Activated CD8-positive, alpha-beta T cell treated with anti-CD3 and anti-CD28 coated beads, Interleukin-2, amount 10 ng/mL, durations not matched to agents 7 days and 5 days (primary cell): ENCODE data around the gene CEP57. TPM values are rescaled to one million over a fixed set of nuclear protein-coding genes. Genes with fewer than 3 reads are reported as not detected.
A peak's percentile ranks its signal among the peaks of the same experiment; 100 is the strongest.

Source experiments
- ATAC-seq: fragments of 150-1000 bp; cut with Tn5 transposase; one replicate; pipeline ENCODE4 v1.10.0; 2021; ENCODE audit warnings: moderate library complexity
- CTCF ChIA-PET: fragments of 350-600 bp; sonication (Branson Sonifier 250); formaldehyde crosslinking; loops from one replicate; lab custom pipeline; 2021; ENCODE audit warnings: antibody characterized with exemption; lab: Charles Lee
- POLR2A ChIA-PET: fragments of 350-600 bp; sonication (Branson Sonifier 250); formaldehyde crosslinking; loops from one replicate; lab custom pipeline; 2021; ENCODE audit warnings: antibody characterized with exemption; lab: Charles Lee
- DNase-seq: peaks from one replicate; pipeline ENCODE4 v3.0.0-alpha.2; 2020
- H3K27ac Mint-ChIP-seq: one replicate; pipeline ENCODE4 v1.8.0; 2021; ENCODE audit warnings: mild to moderate bottlenecking, mixed read lengths
- H3K27me3 Mint-ChIP-seq: one replicate; pipeline ENCODE4 v1.8.0; 2021; ENCODE audit warnings: low read depth, mixed read lengths
- H3K36me3 Mint-ChIP-seq: one replicate; pipeline ENCODE4 v1.8.0; 2021; ENCODE audit warnings: low read depth, mixed read lengths
- H3K4me1 Mint-ChIP-seq: one replicate; pipeline ENCODE4 v1.8.0; 2021; ENCODE audit warnings: low read depth, mixed read lengths
- H3K4me3 Mint-ChIP-seq: one replicate; pipeline ENCODE4 v1.8.0; 2021; ENCODE audit warnings: mild to moderate bottlenecking, mixed read lengths
- H3K9me3 Mint-ChIP-seq: one replicate; pipeline ENCODE4 v1.8.0; 2022; ENCODE audit warnings: mixed read lengths; ENCODE audit not compliant: insufficient read depth
- total RNA-seq, 2 experiments: library from RNA; stranded (reverse); gene quantifications; one replicate each; pipeline ENCODE4 v1.2.3, GENCODE V29; 2021

The CEP57 gene
- total RNA-seq, 2 experiments from 2014 or later = 85.4 to 86.6 TPM

DNA sequence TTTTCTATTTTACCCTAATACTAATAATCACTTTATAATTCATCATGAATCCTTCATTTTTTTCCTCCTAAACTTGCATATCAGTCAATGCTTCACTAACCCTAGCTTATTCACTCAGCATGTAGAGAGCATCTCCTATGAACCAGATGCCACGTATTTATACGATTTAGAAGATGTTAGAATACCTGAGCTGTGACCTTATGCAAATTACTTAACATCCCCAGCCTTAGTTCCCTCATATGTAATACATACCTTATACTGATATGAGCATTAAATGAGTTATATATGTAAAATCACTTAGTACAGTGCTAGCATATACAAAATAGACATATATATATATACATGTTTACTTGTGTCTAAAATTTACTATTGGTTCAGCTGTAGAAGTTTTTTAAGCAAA lies 9.8 kb upstream of the CEP57 start:
- ATAC-seq = no peak
- Mint-ChIP-seq H3K36me3 (peaks cover 65% of the 10 kb centered on the region), H3K27me3 (no peaks in the 10 kb centered on the region), H3K4me1 (peaks cover 39% of the 10 kb centered on the region), H3K4me3 (no peak overlapping the region), H3K27ac (no peak overlapping the region), H3K9me3 (no peaks in the 10 kb centered on the region)
- ChIA-PET POLR2A (interaction anchor here (1.9 kb wide), 1 partner anchor 9 kb away, joined by 17 read pairs; the partner anchor contains the start of genes CEP57 and FAM76B), CTCF (interaction anchor here (1.1 kb wide), 1 partner anchor 9 kb away, joined by 5 read pairs; the partner anchor contains the start of gene FAM76B)
- no peak for DNase-seq

- peak; percentile 57 for DNase-seq
- POLR2A ChIA-PET = interaction anchor here (0.6 to 5.0 kb wide), 26 partner anchors 9 to 1885 kb away, joined by 3 to 42 read pairs (median 5); partner anchors contain the start of genes CCDC82, CWC15, ENDOD1 and JRKL
- Mint-ChIP-seq H3K27ac (peak overlapping the region; percentile 100), H3K9me3 (no peaks in the 10 kb centered on the region), H3K27me3 (no peaks in the 10 kb centered on the region), H3K4me1 (peaks cover 57% of the 10 kb centered on the region), H3K4me3 (peak overlapping the region; percentile 99), H3K36me3 (peaks cover 62% of the 10 kb centered on the region)
- no peak for ATAC-seq
- CTCF ChIA-PET = interaction anchor here (0.8 to 5.8 kb wide), 11 partner anchors 8 to 721 kb away, joined by 3 to 64 read pairs (median 5); partner anchors contain the start of genes MAML2, SESN3 and SRSF8
Observed at GRCh38 chr11:95788921-95789505, 1.3 kb upstream of the CEP57 start.

DNA sequence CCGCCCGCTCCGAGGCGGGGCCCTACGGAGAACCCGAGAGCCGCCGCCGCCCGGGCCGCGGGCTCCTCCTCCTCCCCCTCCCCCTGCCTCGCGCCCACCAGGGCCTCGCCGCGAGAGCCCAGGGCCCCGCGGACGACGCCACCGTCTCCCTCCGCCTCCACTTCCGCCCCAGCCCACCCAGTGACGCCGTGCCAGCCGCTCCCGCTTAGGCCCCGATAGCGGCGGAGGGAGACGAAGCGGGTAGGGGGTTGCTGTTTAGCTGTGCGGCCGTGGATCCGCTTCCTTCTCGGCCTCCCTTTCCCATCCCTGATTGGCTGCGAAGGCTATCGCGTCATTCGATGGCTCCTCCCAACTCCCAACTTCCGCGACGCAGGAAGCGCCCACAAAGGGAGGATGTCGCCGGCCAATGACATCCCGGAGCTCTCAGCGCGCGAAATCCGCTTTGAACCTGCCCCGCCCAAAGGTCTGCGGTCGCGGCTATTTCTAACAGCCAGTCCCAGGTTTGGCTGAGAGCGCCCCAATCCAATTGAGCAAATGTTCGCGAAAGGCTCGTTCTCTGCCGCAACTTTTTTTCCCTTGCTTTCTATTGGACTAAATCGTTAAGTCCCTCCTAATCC lies 684 bp upstream of the CEP57 start, which contains the start of gene FAM76B:
Gene FAM76B (minus strand): TSS at position 277 of the 617 bp plus-strand sequence. CDS start 304 bp downstream, outside the sequence.
- POLR2A ChIA-PET = interaction anchor here (0.5 to 5.0 kb wide), 31 partner anchors 10 to 816 kb away, joined by 3 to 42 read pairs (median 5); partner anchors contain the start of genes CCDC82, CWC15, ENDOD1 and JRKL
- H3K4me3 Mint-ChIP-seq = peak within 1 kb of the TSS; percentile 99
- CTCF ChIA-PET = interaction anchor here (0.8 to 5.8 kb wide), 13 partner anchors 9 to 816 kb away, joined by 3 to 64 read pairs (median 5); partner anchors contain the start of genes CWC15, KDM4D, SESN3 and SRSF8
- peaks cover 58% of the 10 kb centered on the region for H3K36me3 Mint-ChIP-seq
- H3K9me3 Mint-ChIP-seq = no peaks in the 10 kb centered on the region
- ATAC-seq (peak; percentile 76), DNase-seq (peak; percentile 99)
- H3K27me3 Mint-ChIP-seq = no peaks in the 10 kb centered on the region
- H3K4me1 Mint-ChIP-seq = peaks cover 58% of the 10 kb centered on the region
- H3K27ac Mint-ChIP-seq = peak within 1 kb of the TSS; percentile 100

- Mint-ChIP-seq H3K4me3 (peak overlapping the region; percentile 99), H3K27me3 (no peaks in the 10 kb centered on the region), H3K4me1 (peaks cover 51% of the 10 kb centered on the region), H3K9me3 (no peaks in the 10 kb centered on the region), H3K36me3 (peaks cover 54% of the 10 kb centered on the region), H3K27ac (peak overlapping the region; percentile 100)
- POLR2A ChIA-PET = interaction anchor here (0.6 to 5.0 kb wide), 22 partner anchors 10 to 818 kb away, joined by 3 to 42 read pairs (median 5); partner anchors contain the start of genes CCDC82, CWC15, ENDOD1 and JRKL
- CTCF ChIA-PET = interaction anchor here (0.7 to 5.8 kb wide), 15 partner anchors 9 to 818 kb away, joined by 3 to 64 read pairs (median 5); partner anchors contain the start of genes CCDC82, CWC15, JRKL and KDM4D
- peak; percentile 78 for DNase-seq
- ATAC-seq = no peak
Observed at GRCh38 chr11:95790933-95791708, 823 bp downstream of the CEP57 start.

GRCh38 chr11:95791709-95792033 lies 1.4 kb downstream of the CEP57 start:
- Mint-ChIP-seq H3K36me3 (peaks cover 50% of the 10 kb centered on the region), H3K27me3 (no peaks in the 10 kb centered on the region), H3K9me3 (no peaks in the 10 kb centered on the region), H3K4me3 (peak overlapping the region; percentile 99), H3K4me1 (peaks cover 49% of the 10 kb centered on the region), H3K27ac (peak overlapping the region; percentile 100)
- DNase-seq (no peak), ATAC-seq (no peak)
- ChIA-PET CTCF (interaction anchor here (0.8 to 5.8 kb wide), 10 partner anchors 8 to 639 kb away, joined by 3 to 64 read pairs (median 5); partner anchors contain the start of genes CCDC82, JRKL and MAML2), POLR2A (interaction anchor here (1.5 to 5.0 kb wide), 8 partner anchors 9 to 723 kb away, joined by 3 to 42 read pairs (median 20); partner anchors contain the start of genes CCDC82, ENDOD1, JRKL and MAML2)

- H3K36me3 Mint-ChIP-seq = peaks cover 46% of the 10 kb centered on the region
- H3K4me3 Mint-ChIP-seq = peak overlapping the region; percentile 99
- H3K27me3 Mint-ChIP-seq = no peaks in the 10 kb centered on the region
- DNase-seq (no peak), ATAC-seq (no peak)
- POLR2A ChIA-PET = interaction anchor here (1.5 to 5.0 kb wide), 3 partner anchors 550 to 708 kb away, joined by 3 to 42 read pairs (median 29); partner anchors contain the start of genes CCDC82, JRKL and MAML2
- H3K27ac Mint-ChIP-seq = peak overlapping the region; percentile 100
- H3K9me3 Mint-ChIP-seq = no peaks in the 10 kb centered on the region
- peaks cover 46% of the 10 kb centered on the region for H3K4me1 Mint-ChIP-seq
- CTCF ChIA-PET = interaction anchor here (1.0 to 5.8 kb wide), 8 partner anchors 7 to 639 kb away, joined by 3 to 64 read pairs (median 5); partner anchors contain the start of genes CCDC82, JRKL and MAML2
Observed at GRCh38 chr11:95792200-95792599, 1.9 kb downstream of the CEP57 start.

- CTCF ChIA-PET = interaction anchor here (0.7 to 2.1 kb wide), 3 partner anchors 545 to 601 kb away, joined by 3 to 5 read pairs (median 3); partner anchors contain the start of genes CCDC82 and JRKL
- H3K9me3 Mint-ChIP-seq = no peaks in the 10 kb centered on the region
- POLR2A ChIA-PET = interaction anchor here (0.6 to 5.0 kb wide), 2 partner anchors 550 to 562 kb away, joined by 3 to 29 read pairs; partner anchors contain the start of gene MAML2
- no peaks in the 10 kb centered on the region for H3K27me3 Mint-ChIP-seq
- ATAC-seq (no peak), DNase-seq (no peak)
- H3K27ac Mint-ChIP-seq = no peak overlapping the region
- peaks cover 43% of the 10 kb centered on the region for H3K36me3 Mint-ChIP-seq
- H3K4me1 Mint-ChIP-seq = peaks cover 42% of the 10 kb centered on the region
- H3K4me3 Mint-ChIP-seq = peak overlapping the region; percentile 37
Observed at GRCh38 chr11:95792700-95793099, 2.4 kb downstream of the CEP57 start.

GRCh38 chr11:95793116-95793515 lies 2.8 kb downstream of the CEP57 start:
- DNase-seq (no peak), ATAC-seq (no peak)
- ChIA-PET POLR2A (interaction anchor here (0.6 to 5.0 kb wide), 2 partner anchors 549 to 563 kb away, joined by 3 to 29 read pairs; partner anchors contain the start of gene MAML2), CTCF (interaction anchor here (0.7 to 2.1 kb wide), 3 partner anchors 545 to 601 kb away, joined by 3 to 5 read pairs (median 3); partner anchors contain the start of genes CCDC82 and JRKL)
- Mint-ChIP-seq H3K9me3 (no peaks in the 10 kb centered on the region), H3K36me3 (peaks cover 39% of the 10 kb centered on the region), H3K27ac (no peak overlapping the region), H3K4me1 (peaks cover 38% of the 10 kb centered on the region), H3K4me3 (peak overlapping the region; percentile 37), H3K27me3 (no peaks in the 10 kb centered on the region)

DNA sequence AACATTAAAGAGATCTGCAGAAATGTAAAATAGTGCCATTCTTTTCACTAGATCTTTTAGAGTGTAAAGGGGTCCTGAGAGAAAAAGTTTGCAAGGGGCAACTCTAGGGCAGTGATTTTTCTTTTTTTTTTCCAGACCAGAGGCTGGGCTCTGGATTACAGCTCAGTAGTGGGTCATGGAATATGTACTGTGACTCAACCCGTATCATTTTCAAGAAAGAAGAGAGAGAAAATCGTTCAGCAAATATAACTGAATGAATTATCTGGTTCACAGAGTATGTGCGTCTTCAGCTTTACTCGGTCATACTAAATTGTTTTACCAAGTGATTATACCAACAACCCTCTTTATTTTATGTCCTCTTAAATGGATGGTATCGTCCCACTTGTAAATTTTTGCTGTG lies 3.8 kb downstream of the CEP57 start:
- DNase-seq (no peak), ATAC-seq (no peak)
- Mint-ChIP-seq H3K4me3 (no peak overlapping the region), H3K9me3 (no peaks in the 10 kb centered on the region), H3K4me1 (peaks cover 37% of the 10 kb centered on the region), H3K27me3 (no peaks in the 10 kb centered on the region), H3K27ac (no peak overlapping the region), H3K36me3 (peaks cover 32% of the 10 kb centered on the region)
- ChIA-PET POLR2A (no interaction called here), CTCF (no interaction called here)

DNA sequence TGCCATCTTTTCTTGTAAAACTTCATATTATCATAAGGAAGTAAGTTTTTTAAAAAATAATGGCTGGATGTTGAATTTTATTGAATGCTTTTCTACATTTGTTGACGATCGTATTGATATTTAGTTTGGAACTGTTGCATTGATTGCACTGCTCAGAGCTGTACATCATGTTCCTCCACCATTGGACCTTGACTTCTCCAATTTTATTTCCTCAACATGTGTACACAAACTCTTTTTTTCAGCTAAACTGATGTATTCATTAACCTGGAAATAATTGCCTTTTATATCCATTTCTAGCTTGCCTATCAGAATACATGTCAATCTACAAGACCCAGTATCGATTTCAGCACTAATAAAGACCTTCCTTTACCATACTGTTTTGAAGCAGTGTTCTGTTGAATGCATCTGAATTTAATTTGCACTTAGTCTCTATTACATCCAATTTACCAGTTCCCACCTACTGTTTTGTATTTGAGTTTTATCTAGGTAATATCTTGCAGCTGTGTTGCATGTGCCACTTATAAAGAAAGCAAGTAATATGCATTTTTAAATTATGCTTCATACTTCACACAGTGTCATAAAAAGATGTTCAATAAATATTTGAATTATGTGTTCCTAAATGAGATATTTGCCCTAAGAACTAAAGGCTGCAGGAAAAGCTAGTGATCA lies 5.5 kb downstream of the CEP57 start:
- H3K4me3 Mint-ChIP-seq = no peak overlapping the region
- ChIA-PET POLR2A (no interaction called here), CTCF (interaction anchor here (1.7 to 2.8 kb wide), 2 partner anchors 40 to 598 kb away, joined by 3 to 10 read pairs; no protein-coding TSS in a partner anchor)
- H3K36me3 Mint-ChIP-seq = peaks cover 42% of the 10 kb centered on the region
- no peaks in the 10 kb centered on the region for H3K27me3 Mint-ChIP-seq
- no peak for DNase-seq
- H3K4me1 Mint-ChIP-seq = peaks cover 37% of the 10 kb centered on the region
- no peak for ATAC-seq
- no peak overlapping the region for H3K27ac Mint-ChIP-seq
- no peaks in the 10 kb centered on the region for H3K9me3 Mint-ChIP-seq
